ENCODE results near the gene APBA2. TPM values are rescaled to one million over a fixed set of nuclear protein-coding genes. Genes with fewer than 3 reads are reported as not detected.

Gene APBA2
- total RNA-seq, 2 experiments from 2014 or later: not detected

DNA sequence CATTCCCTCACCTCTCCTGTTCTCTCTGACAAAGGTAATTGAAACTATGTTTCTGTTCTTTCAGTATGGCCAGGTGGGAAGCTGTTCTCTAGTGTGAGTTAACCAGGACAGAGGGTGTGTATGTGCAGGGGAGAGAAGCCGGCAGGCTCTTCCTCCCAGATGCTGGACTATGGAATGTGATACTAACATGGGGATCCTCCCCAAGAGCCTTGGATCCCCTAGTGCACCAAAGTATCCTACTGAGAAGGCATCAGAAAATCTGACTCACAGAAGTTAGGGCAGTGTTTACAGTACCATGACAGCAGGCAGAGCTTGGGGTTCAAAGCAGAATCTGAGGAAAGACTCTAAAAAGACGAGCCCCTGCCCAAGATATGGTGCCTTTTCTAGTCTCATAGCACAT, 123.1 kb downstream of the APBA2 start:
- no peak overlapping the region for H3K4me2 ChIP-seq (ENCODE audit: low read length)
- BruUV-seq (replicated peaks): no TSS peak

DNA sequence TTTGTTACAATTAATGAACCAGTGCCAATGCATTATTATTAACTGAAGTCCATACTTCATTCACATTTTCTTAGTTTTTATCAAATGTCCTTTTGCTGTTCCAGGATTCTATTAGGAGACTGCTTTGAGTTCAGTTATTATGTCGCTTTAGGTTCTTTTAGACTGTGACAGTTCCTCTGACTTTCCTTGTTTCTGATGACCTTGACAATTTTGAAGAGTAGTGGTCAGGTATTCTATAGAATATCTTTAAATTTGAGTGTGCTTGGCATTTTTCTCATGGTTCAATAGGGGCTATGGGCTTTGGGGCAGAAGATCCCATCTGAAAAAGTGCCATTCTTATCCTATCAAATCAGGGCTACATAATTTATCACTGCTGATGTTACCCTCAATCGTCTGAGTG, 126.3 kb downstream of the APBA2 start:
- H4K20me1 ChIP-seq (ENCODE audit: insufficient read depth, low read length): no peaks in the 10 kb centered on the region
- DNase-seq (ENCODE audit: low spot score): no peak
- no peak overlapping the region for H3K4me2 ChIP-seq (ENCODE audit: low read length)
- no peaks in the 10 kb centered on the region for H3K9me2 ChIP-seq (ENCODE audit: insufficient read depth, low read length)
- POLR2A ChIA-PET: no interaction called here
- no TSS peak for BruUV-seq (replicated peaks)
- no peak overlapping the region for H2AFZ ChIP-seq (ENCODE audit: low read length)
- H3K4me3 ChIP-seq (ENCODE audit: low read depth, low read length, poor library complexity, severe bottlenecking): no peak overlapping the region
- no peaks in the 10 kb centered on the region for H3K79me2 ChIP-seq (ENCODE audit: insufficient read depth, low read depth, low read length)
- H3K36me3 ChIP-seq (ENCODE audit: insufficient read depth, low read length): no peaks in the 10 kb centered on the region
- H3K27ac ChIP-seq (ENCODE audit: low read depth, low read length, poor library complexity, severe bottlenecking): no peak overlapping the region
- no peaks in the 10 kb centered on the region for H3K4me1 ChIP-seq (ENCODE audit: insufficient read depth, low read length, poor library complexity, severe bottlenecking)
- intact Hi-C loops (cut with micrococcal nuclease; ENCODE audit: unreplicated experiment): no loop called here
- no peaks in the 10 kb centered on the region for H3K9me3 ChIP-seq (ENCODE audit: low read length)
- no peak for TF ChIP-seq EZH2phosphoT487 (IDR thresholded peaks at IDR 0.05; ENCODE audit: borderline replicate concordance, low read depth, low read length)
- TF ChIP-seq, protein P1, sequence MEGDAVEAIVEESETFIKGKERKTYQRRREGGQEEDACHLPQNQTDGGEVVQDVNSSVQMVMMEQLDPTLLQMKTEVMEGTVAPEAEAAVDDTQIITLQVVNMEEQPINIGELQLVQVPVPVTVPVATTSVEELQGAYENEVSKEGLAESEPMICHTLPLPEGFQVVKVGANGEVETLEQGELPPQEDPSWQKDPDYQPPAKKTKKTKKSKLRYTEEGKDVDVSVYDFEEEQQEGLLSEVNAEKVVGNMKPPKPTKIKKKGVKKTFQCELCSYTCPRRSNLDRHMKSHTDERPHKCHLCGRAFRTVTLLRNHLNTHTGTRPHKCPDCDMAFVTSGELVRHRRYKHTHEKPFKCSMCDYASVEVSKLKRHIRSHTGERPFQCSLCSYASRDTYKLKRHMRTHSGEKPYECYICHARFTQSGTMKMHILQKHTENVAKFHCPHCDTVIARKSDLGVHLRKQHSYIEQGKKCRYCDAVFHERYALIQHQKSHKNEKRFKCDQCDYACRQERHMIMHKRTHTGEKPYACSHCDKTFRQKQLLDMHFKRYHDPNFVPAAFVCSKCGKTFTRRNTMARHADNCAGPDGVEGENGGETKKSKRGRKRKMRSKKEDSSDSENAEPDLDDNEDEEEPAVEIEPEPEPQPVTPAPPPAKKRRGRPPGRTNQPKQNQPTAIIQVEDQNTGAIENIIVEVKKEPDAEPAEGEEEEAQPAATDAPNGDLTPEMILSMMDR (conservative IDR thresholded peaks at IDR 0.05; ENCODE audit: low read length): no peak
- CTCF ChIA-PET (ENCODE audit: unreplicated experiment): no interaction called here

More for the DNA sequence above, 123.1 kb downstream of the APBA2 start:
- H2AFZ ChIP-seq (ENCODE audit: low read length): no peak overlapping the region
- no peaks in the 10 kb centered on the region for H3K4me1 ChIP-seq (ENCODE audit: insufficient read depth, low read length, poor library complexity, severe bottlenecking)
- TF ChIP-seq, protein P1 (conservative IDR thresholded peaks at IDR 0.05; ENCODE audit: low read length): no peak
- no peak for TF ChIP-seq EZH2phosphoT487 (IDR thresholded peaks at IDR 0.05; ENCODE audit: borderline replicate concordance, low read depth, low read length)
- intact Hi-C loops (cut with micrococcal nuclease; ENCODE audit: unreplicated experiment): no loop called here
- H3K4me3 ChIP-seq (ENCODE audit: low read depth, low read length, poor library complexity, severe bottlenecking): no peak overlapping the region
- DNase-seq (ENCODE audit: low spot score): no peak
- no peaks in the 10 kb centered on the region for H3K9me3 ChIP-seq (ENCODE audit: low read length)
- H3K36me3 ChIP-seq (ENCODE audit: insufficient read depth, low read length): no peaks in the 10 kb centered on the region
- no peaks in the 10 kb centered on the region for H4K20me1 ChIP-seq (ENCODE audit: insufficient read depth, low read length)
- POLR2A ChIA-PET: interaction anchor here (0.8 kb wide), 1 partner anchor 294 kb away, joined by 3 read pairs; no protein-coding TSS in a partner anchor
- H3K27ac ChIP-seq (ENCODE audit: low read depth, low read length, poor library complexity, severe bottlenecking): no peak overlapping the region
- no peaks in the 10 kb centered on the region for H3K9me2 ChIP-seq (ENCODE audit: insufficient read depth, low read length)
- H3K79me2 ChIP-seq (ENCODE audit: insufficient read depth, low read depth, low read length): no peaks in the 10 kb centered on the region
- CTCF ChIA-PET (ENCODE audit: unreplicated experiment): no interaction called here

DNA sequence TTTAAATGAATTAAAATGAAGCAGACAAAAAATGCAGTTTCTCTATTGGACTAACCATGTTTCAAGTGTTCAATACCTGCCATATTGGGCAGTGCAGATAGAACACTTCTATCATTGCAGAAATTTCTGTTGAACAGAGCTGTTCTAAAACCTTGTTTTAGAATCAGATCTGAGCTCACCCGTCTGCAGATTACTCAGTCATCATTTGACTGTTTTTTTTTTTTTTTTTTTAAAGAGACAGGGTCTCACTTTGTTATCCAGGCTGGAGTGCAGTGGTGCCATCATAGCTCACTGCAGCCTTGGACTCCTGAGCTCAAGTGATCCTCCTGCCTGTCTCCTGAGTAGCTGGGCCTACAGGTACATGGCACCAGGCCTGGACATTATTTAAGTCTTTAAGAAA, 128.7 kb downstream of the APBA2 start:
- Histone ChIP-seq H3K4me3 (ENCODE audit: low read depth, low read length, poor library complexity, severe bottlenecking) (no peak overlapping the region), H3K4me2 (ENCODE audit: low read length) (no peak overlapping the region), H2AFZ (ENCODE audit: low read length) (no peak overlapping the region), H3K4me1 (ENCODE audit: insufficient read depth, low read length, poor library complexity, severe bottlenecking) (no peaks in the 10 kb centered on the region), H3K9me2 (ENCODE audit: insufficient read depth, low read length) (no peaks in the 10 kb centered on the region), H4K20me1 (ENCODE audit: insufficient read depth, low read length) (no peaks in the 10 kb centered on the region), H3K9me3 (ENCODE audit: low read length) (no peaks in the 10 kb centered on the region), H3K36me3 (ENCODE audit: insufficient read depth, low read length) (no peaks in the 10 kb centered on the region), H3K27ac (ENCODE audit: low read depth, low read length, poor library complexity, severe bottlenecking) (no peak overlapping the region), H3K79me2 (ENCODE audit: insufficient read depth, low read depth, low read length) (no peaks in the 10 kb centered on the region)
- no TSS peak for BruUV-seq (replicated peaks)
- ChIA-PET POLR2A (interaction anchor here (0.8 kb wide), 1 partner anchor 40 kb away, joined by 3 read pairs; no protein-coding TSS in a partner anchor), CTCF (ENCODE audit: unreplicated experiment) (no interaction called here)
- intact Hi-C loops (cut with micrococcal nuclease; ENCODE audit: unreplicated experiment): no loop called here
- TF ChIP-seq, protein P1 (conservative IDR thresholded peaks at IDR 0.05; ENCODE audit: low read length): no peak
- no peak for TF ChIP-seq EZH2phosphoT487 (IDR thresholded peaks at IDR 0.05; ENCODE audit: borderline replicate concordance, low read depth, low read length)
- DNase-seq (ENCODE audit: low spot score): no peak

Measured in OCI-LY7 (cell line).